GM06990 (cell line): ENCODE results near the gene KHDC1.

Experiments used
- DNase-seq: peaks from one replicate; pipeline ENCODE4 v3.0.0-alpha.2; 2011; ENCODE audit not compliant: insufficient read length; ENCODE audit errors: extremely low read depth
- H3K27me3 ChIP-seq: replicated peaks from 2 replicates; pipeline ENCODE4 v1.6.0; 2011; ENCODE audit warnings: low read length; ENCODE audit not compliant: control insufficient read depth, insufficient read depth
- H3K36me3 ChIP-seq: 2 replicates; pipeline ENCODE4 v1.5.1; 2011; ENCODE audit warnings: low read length; ENCODE audit not compliant: control insufficient read depth, insufficient read depth
- H3K4me3 ChIP-seq: replicated peaks from 2 replicates; pipeline ENCODE4 v1.5.1; 2011; ENCODE audit warnings: low read depth, mild to moderate bottlenecking, control low read depth, low read length
- TF ChIP-seq, protein P1 (sequence below): IDR thresholded peaks from 2 replicates; pipeline ENCODE4 v1.5.1; 2011; ENCODE audit warnings: low read length, control low read depth, mild to moderate bottlenecking, inconsistent platforms; ENCODE audit not compliant: insufficient read depth, poor library complexity, severe bottlenecking

Gene KHDC1

DNA sequence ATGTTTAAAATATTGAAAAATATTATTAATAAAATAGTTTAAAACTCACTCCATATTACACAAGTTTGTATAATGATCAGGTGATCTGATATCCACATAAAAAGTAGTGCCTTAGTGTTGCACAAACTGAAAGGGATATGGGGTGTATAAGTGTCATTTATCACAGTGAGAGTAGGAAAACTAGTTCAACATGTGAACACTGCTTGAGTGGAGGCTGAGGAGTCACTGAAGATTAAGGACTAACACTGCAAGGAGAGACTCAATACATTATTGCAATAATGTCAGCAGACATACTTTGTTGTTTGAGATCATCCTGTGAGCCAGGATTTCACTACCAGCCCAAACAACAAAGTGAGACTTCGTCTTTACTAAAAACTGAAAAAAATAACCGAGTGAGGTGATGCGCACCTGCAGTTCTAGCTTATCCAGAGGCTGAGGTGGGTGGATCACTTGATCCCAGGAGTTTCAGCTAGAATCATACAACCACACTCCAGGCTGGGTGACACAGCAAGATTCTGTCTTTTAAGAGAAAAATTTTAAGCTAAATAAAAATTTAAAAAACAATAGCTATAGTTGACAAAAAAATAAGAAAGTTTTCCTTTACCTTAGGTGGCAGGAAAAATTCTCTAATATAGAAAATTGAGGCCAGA lies 35.3 kb downstream of the KHDC1 start:
- no peaks in the 10 kb centered on the region for H3K36me3 ChIP-seq
- no peak for DNase-seq
- no peaks in the 10 kb centered on the region for H3K27me3 ChIP-seq
- TF ChIP-seq, protein P1, sequence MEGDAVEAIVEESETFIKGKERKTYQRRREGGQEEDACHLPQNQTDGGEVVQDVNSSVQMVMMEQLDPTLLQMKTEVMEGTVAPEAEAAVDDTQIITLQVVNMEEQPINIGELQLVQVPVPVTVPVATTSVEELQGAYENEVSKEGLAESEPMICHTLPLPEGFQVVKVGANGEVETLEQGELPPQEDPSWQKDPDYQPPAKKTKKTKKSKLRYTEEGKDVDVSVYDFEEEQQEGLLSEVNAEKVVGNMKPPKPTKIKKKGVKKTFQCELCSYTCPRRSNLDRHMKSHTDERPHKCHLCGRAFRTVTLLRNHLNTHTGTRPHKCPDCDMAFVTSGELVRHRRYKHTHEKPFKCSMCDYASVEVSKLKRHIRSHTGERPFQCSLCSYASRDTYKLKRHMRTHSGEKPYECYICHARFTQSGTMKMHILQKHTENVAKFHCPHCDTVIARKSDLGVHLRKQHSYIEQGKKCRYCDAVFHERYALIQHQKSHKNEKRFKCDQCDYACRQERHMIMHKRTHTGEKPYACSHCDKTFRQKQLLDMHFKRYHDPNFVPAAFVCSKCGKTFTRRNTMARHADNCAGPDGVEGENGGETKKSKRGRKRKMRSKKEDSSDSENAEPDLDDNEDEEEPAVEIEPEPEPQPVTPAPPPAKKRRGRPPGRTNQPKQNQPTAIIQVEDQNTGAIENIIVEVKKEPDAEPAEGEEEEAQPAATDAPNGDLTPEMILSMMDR = no peak
- H3K4me3 ChIP-seq = no peak overlapping the region

DNA sequence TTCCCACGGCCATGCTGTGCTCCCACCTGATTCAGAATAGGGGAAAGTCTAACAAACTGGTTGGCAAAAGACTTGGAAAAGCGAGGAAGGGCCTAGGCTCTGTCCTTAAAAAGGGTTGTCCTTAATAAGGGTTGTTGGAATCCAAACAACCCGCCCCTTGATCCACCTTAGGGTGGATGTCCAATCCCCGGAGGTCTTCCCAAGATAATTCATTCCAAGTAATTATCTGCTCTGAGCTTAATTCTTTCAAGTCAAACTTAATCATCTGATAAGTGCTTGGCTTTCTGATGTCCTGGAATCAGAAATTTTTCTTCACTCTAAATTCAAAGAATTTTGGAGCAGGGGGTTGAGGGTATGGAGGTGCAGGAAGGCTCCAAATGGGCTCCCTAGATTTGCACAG lies 37.6 kb downstream of the KHDC1 start, which contains the start of gene KHDC1L:
Gene KHDC1L, minus strand, starts transcription at position 101 of the 400 bp plus-strand sequence. Its CDS starts 88 bp downstream, at position 13.
- TF ChIP-seq, protein P1 = no peak
- Histone ChIP-seq H3K4me3 (no peak within 1 kb of the TSS), H3K36me3 (no peaks in the 10 kb centered on the region)

GRCh38 chr6:73216859-73217258 lies 46.1 kb downstream of the KHDC1 start:
- DNase-seq = no peak
- TF ChIP-seq, protein P1 = no peak
- Histone ChIP-seq H3K4me3 (no peak overlapping the region), H3K27me3 (no peaks in the 10 kb centered on the region), H3K36me3 (no peaks in the 10 kb centered on the region)

More for the DNA sequence above, 37.6 kb downstream of the KHDC1 start, which contains the start of gene KHDC1L:
- H3K27me3 ChIP-seq = no peaks in the 10 kb centered on the region
- DNase-seq = no peak

GRCh38 chr6:73209117-73209516 lies 53.9 kb downstream of the KHDC1 start:
- no peak for DNase-seq
- Histone ChIP-seq H3K36me3 (no peaks in the 10 kb centered on the region), H3K27me3 (no peaks in the 10 kb centered on the region), H3K4me3 (no peak overlapping the region)
- TF ChIP-seq, protein P1 = no peak

DNA sequence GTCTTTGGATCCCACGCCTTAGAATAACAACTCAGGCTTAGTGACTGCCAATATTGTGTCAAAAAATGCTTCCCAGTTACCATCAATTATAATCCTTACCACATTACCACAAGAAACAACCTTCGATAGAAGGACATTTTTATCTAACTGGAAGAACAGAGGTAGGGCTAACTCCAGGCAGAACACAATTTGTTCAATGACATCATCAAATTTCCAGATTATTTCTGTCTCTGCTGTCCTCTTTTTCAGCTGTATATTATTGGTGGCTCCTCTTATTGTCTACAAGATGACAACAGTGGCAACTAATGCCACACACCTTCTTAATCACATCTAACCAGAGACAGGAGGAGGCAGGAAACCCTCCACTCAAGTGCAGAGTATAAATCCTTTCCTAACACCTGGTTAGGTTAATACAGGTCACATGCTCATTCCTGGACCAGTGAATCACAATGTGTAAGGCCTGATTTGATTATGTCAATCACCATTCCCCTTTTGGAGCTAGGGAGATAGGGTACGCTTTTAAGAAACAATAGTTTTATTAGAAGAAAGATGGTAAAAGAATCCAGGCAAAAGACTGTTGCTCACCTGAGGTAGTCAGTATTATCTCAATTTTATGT lies 55.7 kb downstream of the KHDC1 start:
- TF ChIP-seq, protein P1 = no peak
- H3K4me3 ChIP-seq = no peak overlapping the region
- no peaks in the 10 kb centered on the region for H3K36me3 ChIP-seq
- no peaks in the 10 kb centered on the region for H3K27me3 ChIP-seq
- no peak for DNase-seq
